Smooth muscle cell of the brain vasculature (primary cell): Measurements from ENCODE around the gene YAF2.

Source experiments
- DNase-seq: peaks from one replicate; pipeline ENCODE4 v3.0.0-alpha.2; 2012; ENCODE audit warnings: low read depth, low spot score

Gene YAF2, protein sequence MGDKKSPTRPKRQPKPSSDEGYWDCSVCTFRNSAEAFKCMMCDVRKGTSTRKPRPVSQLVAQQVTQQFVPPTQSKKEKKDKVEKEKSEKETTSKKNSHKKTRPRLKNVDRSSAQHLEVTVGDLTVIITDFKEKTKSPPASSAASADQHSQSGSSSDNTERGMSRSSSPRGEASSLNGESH

DNA sequence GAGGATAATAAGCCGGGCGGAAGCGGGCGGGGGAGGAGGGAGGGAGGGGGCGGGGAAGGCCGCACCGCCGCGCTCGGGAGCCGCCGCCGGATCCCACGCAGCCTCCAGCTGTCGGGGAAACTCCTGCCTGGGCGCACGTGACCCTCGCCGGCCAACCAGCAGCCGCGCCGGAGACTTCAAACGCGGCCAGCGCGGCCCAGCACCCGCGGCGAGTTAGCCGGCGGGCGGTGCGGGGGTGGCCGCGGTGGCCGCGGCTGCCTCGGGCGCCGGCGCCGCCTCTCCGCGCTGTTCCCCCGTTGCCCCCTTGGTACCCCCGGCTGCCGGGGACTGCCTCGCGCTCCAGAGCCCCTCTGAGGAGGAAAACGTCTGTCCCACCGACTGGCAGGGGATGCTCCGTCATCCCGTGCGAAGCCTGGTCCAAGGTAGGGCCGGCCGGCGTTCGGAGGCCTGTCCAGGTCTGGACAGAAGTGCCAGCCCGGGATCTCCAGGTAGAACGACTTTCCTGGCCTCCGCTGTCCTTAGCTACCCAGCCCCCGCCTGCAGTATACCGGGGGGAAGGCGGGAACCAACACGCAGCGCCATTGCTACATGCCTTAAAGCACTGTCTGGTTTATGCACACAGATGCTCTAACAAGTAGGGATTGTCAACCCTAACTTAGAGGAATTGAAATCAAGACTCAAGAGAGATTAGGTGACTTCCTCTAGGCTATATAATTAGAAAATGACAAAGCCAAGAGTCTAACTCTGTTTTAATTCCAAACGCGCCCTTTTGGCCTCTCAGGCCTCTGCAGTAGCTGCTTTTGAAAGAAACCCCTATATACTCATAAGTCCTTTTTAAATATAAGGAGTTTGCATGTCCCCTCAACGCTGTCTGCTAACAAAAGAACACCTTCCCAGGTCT is at the start of gene YAF2:
Gene YAF2 (minus strand): TSS at position 9 of the 901 bp plus-strand sequence. CDS start 68 bp downstream, outside the sequence.
- DNase-seq, result peak; percentile 43

DNA sequence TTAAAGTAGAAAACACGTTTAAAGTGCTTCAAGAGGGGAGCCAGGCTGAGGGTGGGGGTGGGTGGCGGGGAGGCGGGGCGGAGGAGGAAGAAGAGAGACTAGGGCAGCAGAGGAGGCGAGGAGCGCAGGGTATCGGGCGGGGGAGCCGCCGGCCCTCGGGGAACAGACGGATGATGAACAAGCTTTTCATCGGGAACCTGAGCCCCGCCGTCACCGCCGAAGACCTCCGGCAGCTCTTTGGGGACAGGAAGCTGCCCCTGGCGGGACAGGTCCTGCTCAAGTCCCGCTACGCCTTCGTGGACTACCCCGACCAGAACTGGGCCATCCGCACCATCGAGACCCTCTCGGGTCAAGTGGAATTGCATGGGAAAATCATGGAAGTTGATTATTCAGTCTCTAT is 48.7 kb upstream of the YAF2 start:
- DNase-seq, result no peak

DNA sequence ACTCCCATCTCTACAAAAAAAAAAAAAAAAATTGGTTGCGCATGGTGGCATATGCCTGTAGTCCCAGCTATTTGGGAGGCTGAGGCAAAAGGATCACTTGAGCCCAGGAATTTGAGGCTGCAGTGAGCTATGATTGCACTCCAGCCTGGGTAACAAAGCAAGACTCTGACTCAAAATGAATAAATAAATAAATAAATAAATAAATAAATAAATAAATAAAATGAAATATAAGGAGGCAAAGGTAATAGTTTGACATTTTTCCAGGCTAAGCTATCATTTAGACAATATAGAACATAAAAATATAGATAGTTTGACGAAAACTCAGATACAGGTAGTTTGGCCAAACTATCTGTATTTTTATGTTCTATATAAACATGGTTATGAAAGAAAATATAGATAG is 47.4 kb upstream of the YAF2 start:
- DNase-seq, result no peak

DNA sequence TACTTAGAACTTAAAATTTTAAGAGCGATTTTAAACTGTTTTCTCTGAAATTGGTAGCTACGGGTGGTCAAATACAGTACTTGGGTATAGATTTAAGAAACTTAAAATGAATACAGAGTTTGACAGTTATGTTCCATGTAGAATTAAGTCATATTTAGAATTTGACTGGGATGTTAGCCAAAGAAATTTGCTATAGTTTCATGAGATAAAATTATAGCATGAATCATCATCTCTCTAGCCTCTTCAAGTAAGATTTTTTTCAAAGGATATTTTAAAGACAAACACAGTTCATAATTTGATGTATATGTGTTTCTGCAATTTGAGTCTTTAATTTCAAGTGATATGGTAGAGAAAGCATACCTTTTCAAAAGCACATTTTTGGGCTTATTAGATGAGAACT is 46.8 kb upstream of the YAF2 start:
- no peak for DNase-seq

DNA sequence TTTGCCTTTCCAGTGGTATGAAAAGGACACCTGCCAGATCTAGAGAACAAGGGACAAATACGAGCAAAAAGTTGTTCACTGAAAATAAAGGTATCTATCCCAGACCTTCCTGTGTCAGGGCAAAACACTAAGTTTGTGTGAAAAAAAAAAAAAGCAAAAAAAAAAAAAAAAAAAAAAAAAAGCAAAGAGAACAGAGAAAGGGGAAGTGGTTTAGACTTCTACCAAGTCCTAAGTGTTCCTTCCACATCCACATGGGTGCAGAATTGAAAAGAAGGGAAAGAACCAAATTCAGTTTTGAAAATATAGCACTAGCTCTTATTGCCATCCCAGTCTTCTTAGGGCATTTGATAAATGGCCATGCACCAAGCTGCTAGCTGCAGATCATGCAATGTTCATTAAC is 46.1 kb upstream of the YAF2 start:
- no peak for DNase-seq

DNA sequence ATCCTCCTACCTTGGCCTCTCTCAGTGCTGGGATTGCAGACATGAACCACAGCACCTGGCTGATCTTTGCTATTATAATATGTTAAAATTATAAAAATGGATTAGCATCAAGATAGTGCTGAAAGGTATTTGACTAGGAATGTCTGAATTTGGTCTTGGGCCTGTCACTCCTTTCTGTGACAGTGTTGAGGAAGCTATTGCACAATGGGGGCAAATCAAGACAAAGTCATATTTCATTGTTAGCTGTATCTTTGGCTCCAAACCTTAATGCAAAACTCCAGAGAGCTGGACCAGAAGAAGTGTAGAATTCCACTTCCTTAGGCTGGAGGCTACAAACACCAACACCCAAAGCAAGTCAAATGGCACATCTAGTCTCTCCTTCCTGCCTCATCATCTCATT is 45.7 kb upstream of the YAF2 start:
- DNase-seq, result no peak

DNA sequence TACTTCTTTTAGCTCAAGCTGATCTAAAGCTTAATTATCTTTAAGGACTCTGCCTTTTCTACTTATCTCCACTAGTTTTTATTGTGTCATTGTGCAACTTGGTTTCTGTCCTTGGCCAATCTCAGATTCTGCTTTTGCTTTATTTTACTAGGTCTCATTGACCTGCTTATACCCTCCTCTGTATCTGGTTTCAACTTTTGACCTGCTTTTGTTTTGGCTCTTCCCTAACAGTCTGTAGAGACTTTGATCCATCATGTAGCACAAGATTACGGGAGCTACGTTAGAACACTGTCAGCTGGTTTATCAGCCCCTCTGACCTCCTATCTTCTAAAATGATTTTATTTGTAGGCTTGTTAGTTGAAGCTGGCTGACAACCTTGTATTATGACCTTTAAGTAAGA is 44.2 kb upstream of the YAF2 start:
- no peak for DNase-seq

DNA sequence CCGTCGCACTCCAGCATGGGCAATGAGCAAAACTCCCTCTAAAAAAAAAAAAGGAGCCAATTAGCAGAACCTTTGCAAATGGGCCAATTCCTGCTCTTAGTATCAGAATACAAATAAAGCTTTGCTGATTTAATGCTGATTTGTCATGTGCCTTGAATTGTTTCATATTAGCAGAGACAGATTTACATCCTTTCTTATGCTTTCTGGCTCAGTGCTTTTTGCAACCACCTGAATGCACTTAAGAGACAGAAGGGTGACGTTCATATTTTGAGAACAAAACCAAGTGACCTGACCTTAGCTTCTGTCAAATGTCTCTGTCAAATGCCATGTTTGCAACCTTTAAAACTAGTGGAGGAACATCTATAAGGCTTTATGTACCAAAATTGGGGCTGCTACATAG is 43.8 kb upstream of the YAF2 start:
- no peak for DNase-seq

DNA sequence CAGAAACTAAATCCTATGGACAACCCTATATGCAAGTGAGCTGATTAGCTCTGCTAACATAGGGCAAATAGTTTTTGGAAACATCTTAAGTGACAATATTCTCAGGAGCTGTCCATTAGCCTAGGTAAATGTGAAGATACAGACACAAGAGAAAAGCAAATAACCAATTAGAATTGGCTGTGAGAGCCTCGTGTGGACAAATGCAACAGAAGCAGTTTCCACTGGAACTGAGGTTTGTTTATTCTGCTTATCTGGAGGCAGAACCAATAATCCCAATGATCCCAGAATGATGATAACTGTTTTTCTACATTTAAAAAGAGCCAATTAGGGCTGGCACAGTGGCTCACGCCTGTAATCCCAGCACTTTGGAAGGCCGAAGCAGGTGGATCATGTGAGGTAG is 43.2 kb upstream of the YAF2 start:
- no peak for DNase-seq

DNA sequence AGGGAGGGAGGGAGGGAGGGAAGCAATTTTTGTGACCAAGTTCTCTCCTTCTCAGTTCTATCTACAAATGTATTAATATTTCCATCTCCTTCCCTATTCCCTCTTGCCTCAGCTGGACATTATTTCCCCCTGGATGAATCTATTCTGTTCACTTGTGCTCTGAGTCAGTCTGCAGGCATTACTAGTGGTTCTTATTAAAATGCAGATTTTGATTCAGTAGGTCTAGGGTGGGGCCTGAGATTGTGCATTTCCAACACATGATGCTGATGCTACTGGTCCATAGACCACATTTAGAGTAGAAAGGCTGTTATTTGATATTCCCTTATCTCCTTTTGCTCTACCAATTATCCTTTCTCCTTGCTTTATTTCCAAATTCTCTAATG is 40.1 kb upstream of the YAF2 start:
- DNase-seq, result no peak

DNA sequence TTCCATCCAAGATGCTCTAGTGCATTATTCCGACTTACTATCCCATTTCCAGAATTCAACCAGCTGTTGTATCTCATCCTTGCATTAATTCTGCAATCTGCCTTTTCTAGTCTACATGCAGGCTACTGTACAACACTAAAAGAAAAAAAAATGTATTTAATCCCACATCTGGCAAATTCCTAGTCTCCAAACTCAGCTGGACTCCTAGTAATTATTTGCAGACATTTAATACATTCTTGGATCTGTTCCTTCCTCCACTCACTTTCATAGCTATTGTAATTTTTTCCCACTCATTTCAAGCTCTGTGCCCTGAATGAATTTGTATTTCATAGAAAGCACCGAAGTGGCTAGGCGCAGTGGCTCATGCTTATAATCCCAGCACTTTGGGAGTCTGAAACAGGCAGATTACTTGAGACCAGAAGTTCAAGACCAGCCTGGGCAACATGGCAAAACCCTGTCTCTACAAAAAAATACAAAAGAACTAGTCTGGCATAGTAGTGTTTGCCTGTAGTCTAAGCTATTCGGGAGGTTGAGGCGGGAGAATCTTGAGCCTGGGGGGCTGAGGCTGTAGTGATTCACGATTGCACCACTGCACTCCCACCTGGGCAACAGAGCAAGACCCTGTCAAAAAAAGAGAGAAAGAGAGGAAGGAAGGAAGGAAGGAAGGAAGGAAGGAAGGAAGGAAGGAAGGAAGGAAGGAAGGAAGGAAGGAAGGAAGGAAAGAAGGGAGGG is 39.5 kb upstream of the YAF2 start:
- no peak for DNase-seq

DNA sequence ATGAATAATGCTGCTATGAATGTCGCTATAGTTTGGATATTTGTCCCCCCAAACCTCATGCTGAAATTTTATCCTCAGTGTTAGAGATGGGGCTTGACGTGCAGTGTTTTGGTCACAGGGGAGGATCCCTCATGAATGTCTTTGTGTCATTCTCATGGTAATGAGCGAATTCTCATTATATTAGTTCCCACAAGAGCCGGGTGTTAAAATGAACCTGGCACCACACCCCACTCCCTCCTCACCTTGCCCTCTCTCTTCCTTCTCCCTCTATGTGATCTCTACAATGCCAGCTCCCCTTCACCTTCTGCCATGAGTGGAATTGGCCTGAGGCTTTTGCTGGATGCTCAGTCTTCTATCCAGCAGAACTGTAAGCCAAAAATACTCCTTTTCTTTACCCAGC is 37.5 kb upstream of the YAF2 start:
- no peak for DNase-seq

DNA sequence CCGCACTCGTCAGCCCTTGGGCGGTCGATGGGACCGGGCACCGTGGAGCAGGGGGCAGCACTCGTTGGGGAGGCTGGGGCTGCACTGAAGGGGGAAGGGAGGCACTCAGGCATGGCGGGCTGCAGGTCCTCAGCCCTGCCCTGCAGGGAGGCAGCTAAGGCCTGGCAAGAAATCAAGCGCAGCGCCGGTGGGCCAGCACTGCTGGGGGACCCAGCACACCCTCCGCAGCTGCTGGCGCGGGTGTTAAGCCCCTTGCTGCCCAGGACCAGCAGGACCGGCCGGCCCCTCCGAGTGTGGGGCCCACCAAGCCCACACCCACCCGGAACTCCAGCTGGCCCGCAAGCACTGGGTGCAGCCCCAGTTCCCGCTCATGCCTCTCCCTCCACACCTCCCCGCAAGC is 35.7 kb upstream of the YAF2 start:
- no peak for DNase-seq

DNA sequence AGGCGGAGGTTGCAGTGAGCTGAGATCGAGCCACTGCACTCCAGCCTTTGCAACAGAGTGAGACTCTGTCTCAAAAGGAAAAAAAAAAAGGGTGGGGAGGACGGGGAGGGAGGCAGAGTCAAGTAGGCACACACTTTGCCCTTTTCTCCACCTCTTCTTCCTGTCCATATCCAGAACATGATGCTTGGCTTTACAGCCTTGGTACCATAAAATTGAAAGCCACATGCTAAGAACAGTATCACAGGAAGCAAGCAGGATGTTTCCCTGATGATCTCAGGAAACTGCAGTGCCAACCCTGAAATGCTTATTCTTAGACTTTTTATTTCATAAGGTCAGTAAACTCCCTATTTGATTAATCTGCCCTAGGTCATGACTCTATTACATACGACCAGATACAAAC is 32.5 kb upstream of the YAF2 start:
- DNase-seq, result no peak

DNA sequence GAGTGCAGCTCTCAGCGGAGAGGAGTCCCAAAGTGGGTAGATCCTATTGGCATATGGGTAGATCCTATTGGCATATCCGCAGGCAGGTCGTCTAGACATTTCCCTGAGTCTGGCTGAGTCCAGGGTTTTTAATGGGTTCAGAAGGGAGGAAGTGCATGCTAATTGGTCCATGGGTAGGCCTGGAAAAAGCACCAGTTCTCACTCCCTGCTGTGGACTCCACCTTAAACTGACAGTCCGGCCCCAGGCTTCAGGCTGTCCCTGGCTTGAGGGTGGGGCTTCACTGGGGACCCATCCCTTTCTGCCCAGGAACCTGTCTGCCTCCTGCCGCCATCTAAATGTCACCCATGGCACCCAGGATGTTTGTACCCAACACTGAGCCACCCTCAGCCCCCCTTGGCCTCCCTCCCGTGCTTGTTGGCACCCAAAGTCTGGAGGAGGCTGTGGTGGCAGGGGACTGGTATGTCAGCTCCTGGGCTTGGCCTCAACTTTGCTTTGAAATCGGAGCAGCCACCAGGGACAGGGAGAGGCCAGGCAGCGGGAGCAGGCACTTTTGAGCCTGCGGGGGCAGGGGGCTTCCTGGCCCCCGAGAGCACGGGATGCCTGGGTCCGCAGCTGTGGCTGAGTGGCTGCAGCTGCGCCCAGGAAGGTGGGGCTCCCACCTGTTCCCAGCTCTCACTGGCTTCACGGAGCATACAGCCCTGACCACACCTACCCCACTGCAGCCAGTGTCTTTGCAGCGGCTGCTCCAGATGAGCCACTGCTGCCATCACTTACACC is 29.6 kb upstream of the YAF2 start:
- DNase-seq, result no peak

DNA sequence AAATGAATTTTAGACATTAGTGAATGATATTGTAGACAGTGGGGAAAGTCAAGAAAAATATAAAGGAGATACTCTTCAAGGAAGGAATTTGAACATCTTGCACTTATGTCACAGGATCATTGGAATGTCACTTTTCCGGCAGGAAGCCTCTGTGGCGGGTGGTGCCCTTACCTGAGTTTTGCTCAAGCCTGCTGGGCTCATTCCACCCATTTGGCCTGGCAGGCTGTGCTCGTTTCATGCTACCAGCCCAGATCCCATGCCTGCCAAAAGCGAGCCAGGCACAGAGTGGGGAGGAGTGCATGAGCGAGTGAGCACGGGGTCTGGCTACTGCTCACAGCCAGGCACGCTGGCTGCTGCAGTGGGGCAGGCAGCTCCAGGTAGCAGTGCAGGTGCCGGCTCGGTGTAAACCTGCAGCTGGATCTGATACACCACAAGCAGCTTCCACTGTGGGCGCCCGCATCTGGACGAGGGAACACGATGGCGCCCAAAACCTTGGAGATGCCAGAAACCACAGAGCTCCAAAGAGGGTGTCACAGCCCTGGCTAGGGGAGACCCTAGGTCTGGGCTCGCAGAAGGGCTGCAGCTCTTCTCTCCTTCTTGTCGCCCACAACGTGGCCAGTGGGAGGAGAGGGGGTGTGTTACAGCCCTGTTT is 28.7 kb upstream of the YAF2 start:
- DNase-seq, result no peak

DNA sequence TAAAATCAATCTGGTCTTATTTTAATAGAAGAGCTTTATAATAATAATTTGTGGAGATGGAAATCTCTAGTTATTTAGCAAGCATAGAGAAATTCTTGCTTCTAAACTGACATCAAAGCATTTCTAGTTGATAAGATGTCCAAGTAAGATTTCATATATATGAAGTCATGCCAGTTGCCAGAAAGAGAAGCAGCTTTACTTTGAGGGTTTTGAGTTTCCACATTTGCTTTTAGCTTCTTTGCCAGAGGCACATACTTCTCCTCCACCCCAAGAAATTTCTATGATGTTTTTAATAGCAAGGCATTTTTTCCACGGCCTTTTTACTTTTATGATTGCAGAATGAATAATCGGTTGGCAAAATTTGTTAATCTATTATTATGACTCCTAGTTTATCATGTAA is 24.2 kb upstream of the YAF2 start:
- DNase-seq, result no peak

DNA sequence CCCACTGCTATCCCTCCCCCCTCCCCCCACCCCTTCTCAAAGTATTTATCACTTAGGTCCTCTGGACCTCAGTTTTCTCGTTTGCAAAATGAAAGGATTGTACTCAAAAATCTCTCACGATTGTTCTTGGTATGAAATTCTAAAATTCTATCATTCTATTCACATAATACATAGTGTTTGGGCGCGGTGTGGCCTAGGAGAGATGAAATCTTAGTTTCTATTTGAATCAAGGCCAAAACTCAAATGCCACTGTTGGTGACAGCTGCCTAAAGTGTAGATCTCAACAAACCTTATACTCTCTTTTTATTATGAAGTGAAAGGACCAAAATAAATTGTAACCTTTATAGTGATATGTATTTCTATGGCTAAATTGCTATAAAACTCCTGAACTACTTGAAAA is 23.7 kb upstream of the YAF2 start:
- no peak for DNase-seq

DNA sequence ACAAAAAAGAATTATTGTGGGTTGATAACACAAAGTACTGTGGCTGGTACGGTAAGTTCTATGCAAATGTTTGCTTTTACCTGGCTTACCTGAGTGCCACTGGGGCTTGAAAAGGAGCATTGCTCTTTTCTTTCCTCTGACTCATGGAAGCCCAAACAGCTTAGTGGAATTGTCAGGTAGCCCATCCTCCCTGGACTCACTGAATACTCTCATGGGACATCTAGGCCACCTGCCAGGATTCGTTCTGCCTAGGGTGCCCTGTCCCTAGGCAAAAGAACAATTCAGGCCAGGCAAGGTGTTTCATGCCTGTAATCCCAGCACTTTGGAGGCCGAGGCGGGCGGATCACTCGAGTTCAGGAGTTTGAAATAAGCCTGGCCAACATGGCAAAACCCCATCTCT is 22.5 kb upstream of the YAF2 start:
- no peak for DNase-seq

DNA sequence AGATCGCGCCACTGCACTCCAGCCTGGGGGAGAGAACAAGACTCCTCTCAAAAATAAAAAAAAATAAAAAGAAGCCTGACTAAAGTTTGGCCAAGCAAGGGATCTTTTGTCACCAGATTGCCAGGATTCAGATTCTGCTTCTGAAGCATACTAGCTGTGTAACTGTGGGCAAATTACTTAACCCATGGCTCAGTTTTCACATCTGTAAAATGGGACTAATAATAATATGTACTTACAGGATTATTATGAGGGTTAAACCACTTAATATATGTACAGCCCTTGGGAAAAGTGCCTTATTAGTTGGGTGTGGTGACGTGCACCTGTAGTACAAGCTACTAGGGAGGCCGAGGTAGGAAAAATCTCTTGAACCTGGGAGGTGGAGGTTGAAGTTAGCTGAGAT is 21.7 kb upstream of the YAF2 start:
- no peak for DNase-seq

DNA sequence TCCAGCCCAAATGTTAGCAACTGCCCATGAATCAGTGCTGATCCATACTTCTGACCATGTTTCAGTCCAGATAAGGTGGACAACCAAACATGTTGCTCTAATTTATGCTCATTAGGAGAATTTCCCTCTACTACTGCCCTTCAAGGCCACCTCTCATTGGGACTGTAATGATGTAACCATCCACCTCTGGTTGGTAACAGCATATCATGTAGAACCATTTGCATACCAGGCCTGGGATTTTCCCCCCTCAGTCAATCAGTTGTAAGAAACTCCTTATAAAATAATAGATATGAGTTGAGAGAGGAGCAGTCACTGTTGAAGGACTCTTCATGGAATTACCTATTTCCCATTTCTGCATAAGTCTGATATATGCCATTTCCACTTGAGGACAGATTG is 17.8 kb upstream of the YAF2 start:
- DNase-seq, result no peak
